Fibroblast of lung (primary cell): ENCODE data around the gene ATP13A4. TPM values are rescaled to one million over a fixed set of nuclear protein-coding genes. Genes with fewer than 3 reads are reported as not detected.

Source experiments
- DNase-seq, 2 donors: peaks; one replicate each; pipeline versions ENCODE4 v3.0.0 to v3.0.0-alpha.2; 2010; ENCODE audit warnings: low read depth in 2 of 2
- H2AFZ ChIP-seq: 2 replicates; pipeline ENCODE4 v1.5.1; 2012; ENCODE audit warnings: low read length, control low read depth, inconsistent platforms
- H3K27ac ChIP-seq: 2 replicates; pipeline ENCODE4 v1.5.1; 2011; ENCODE audit warnings: low read length, control low read depth; ENCODE audit not compliant: insufficient read depth
- H3K27me3 ChIP-seq: 2 replicates; pipeline ENCODE4 v1.5.1; 2011; ENCODE audit warnings: mild to moderate bottlenecking, low read length; ENCODE audit not compliant: control insufficient read depth, insufficient read depth
- H3K36me3 ChIP-seq: 2 replicates; pipeline ENCODE4 v1.5.1; 2011; ENCODE audit warnings: low read length; ENCODE audit not compliant: control insufficient read depth, insufficient read depth
- H3K4me1 ChIP-seq: 2 replicates; pipeline ENCODE4 v1.5.1; 2011; ENCODE audit warnings: low read length; ENCODE audit not compliant: control insufficient read depth, insufficient read depth; ENCODE audit errors: extremely low read depth
- H3K4me2 ChIP-seq: 2 replicates; pipeline ENCODE4 v1.5.1; 2011; ENCODE audit warnings: low read length, control low read depth; ENCODE audit not compliant: insufficient read depth; ENCODE audit errors: extremely low read depth
- H3K4me3 ChIP-seq, 4 experiments: fragments of 200-600 bp in 1 of 4; sonication (generic) in 1 of 4; replicated peaks in 1 of 4; 2 replicates each; pipeline ENCODE4 v1.5.1; 2011 to 2016; ENCODE audit warnings: low read length in 4 of 4, low read depth in 3 of 4, mild to moderate bottlenecking in 3 of 4, control low read depth in 2 of 4, inconsistent platforms in 1 of 4, mixed read lengths in 1 of 4; ENCODE audit not compliant: insufficient read depth in 1 of 4; ENCODE audit errors: control extremely low read depth in 1 of 4
- H3K79me2 ChIP-seq: 2 replicates; pipeline ENCODE4 v1.5.1; 2012; ENCODE audit warnings: mild to moderate bottlenecking, low read length, inconsistent platforms; ENCODE audit not compliant: control insufficient read depth, insufficient read depth
- H3K9ac ChIP-seq: 2 replicates; pipeline ENCODE4 v1.5.1; 2011; ENCODE audit warnings: mild to moderate bottlenecking, low read length, control low read depth; ENCODE audit not compliant: insufficient read depth
- H3K9me3 ChIP-seq: 2 replicates; pipeline ENCODE4 v1.5.1; 2012; ENCODE audit warnings: low read depth, low read length; ENCODE audit not compliant: control insufficient read depth, insufficient read depth
- H4K20me1 ChIP-seq: 2 replicates; pipeline ENCODE4 v1.5.1; 2011; ENCODE audit warnings: low read length; ENCODE audit not compliant: control insufficient read depth, insufficient read depth; ENCODE audit errors: extremely low read depth
- EZH2 ChIP-seq: IDR thresholded peaks from 2 replicates; pipeline ENCODE4 v1.5.1; 2012; ENCODE audit warnings: low read length, control low read depth, mild to moderate bottlenecking; ENCODE audit errors: missing control alignments
- polyA plus RNA-seq, 2 donors: library from polyadenylated mRNA; depleted of rRNA in 1 of 2; stranded (reverse) in 1 of 2; unstranded in 1 of 2; fragments of >200 nt; gene quantifications; 2 replicates each; pipeline ENCODE4 v1.2.1, GENCODE V29; 2011 to 2012; ENCODE audit warnings: missing spikeins in 1 of 2
- total RNA-seq: library from RNA; depleted of rRNA; stranded (reverse); fragments of >200 nt; gene quantifications from 2 replicates; pipeline ENCODE4 v1.2.1, GENCODE V29; 2014
- TF ChIP-seq, protein P1 (sequence below), 2 donors: IDR thresholded peaks in 1 of 2; conservative IDR thresholded peaks in 1 of 2; 1 replicate in 1 of 2; 2 replicates in 1 of 2; pipeline ENCODE4 v1.5.1; 2011 to 2012; ENCODE audit warnings: low read length in 2 of 2, control low read depth in 1 of 2, inconsistent platforms in 1 of 2, low read depth in 1 of 2, mild to moderate bottlenecking in 1 of 2

The ATP13A4 gene
- total and polyA plus RNA-seq, 2 donors (not counting 1 experiment from before 2014, with no cell fraction given): 0.01 to 0.33 TPM

GRCh38 chr3:193354423-193354822 is 200.3 kb downstream of the ATP13A4 start:
- no peak overlapping the region for H3K4me2 ChIP-seq
- no peak for DNase-seq

More at GRCh38 chr3:193354423-193354822, 200.3 kb downstream of the ATP13A4 start:
- Histone ChIP-seq H4K20me1 (no peaks in the 10 kb centered on the region), H3K4me3 (no peak overlapping the region), H3K27ac (no peak overlapping the region), H3K9me3 (no peaks in the 10 kb centered on the region), H2AFZ (no peak overlapping the region), H3K27me3 (no peaks in the 10 kb centered on the region), H3K79me2 (no peaks in the 10 kb centered on the region), H3K4me1 (no peaks in the 10 kb centered on the region), H3K36me3 (no peaks in the 10 kb centered on the region), H3K9ac (no peak overlapping the region)
- TF ChIP-seq, protein P1, sequence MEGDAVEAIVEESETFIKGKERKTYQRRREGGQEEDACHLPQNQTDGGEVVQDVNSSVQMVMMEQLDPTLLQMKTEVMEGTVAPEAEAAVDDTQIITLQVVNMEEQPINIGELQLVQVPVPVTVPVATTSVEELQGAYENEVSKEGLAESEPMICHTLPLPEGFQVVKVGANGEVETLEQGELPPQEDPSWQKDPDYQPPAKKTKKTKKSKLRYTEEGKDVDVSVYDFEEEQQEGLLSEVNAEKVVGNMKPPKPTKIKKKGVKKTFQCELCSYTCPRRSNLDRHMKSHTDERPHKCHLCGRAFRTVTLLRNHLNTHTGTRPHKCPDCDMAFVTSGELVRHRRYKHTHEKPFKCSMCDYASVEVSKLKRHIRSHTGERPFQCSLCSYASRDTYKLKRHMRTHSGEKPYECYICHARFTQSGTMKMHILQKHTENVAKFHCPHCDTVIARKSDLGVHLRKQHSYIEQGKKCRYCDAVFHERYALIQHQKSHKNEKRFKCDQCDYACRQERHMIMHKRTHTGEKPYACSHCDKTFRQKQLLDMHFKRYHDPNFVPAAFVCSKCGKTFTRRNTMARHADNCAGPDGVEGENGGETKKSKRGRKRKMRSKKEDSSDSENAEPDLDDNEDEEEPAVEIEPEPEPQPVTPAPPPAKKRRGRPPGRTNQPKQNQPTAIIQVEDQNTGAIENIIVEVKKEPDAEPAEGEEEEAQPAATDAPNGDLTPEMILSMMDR (conservative IDR thresholded peaks at IDR 0.05 in 1 of 2, IDR thresholded peaks at IDR 0.05 in 1 of 2; ENCODE audit: low read depth in 1 of 2, low read length in 2 of 2): no peak
- no peak for TF ChIP-seq EZH2

Other genes starting within 250 kb of the ATP13A4 start
- not detected in 2 replicates for gene ATP13A5, start 176.1 kb downstream of the ATP13A4 start, total RNA-seq
- not detected in 2 replicates for gene ATP13A5, start 176.1 kb downstream of the ATP13A4 start, polyA plus RNA-seq
- 53.2 and 63.9 TPM in 2 replicates for gene OPA1, start 38.3 kb upstream of the ATP13A4 start, total RNA-seq
- 33.2 and 40.6 TPM in 2 replicates for gene OPA1, start 38.3 kb upstream of the ATP13A4 start, polyA plus RNA-seq